H1 (cell line): Measurements from ENCODE around the gene DYSF. TPM values are rescaled to one million over a fixed set of nuclear protein-coding genes. Genes with fewer than 3 reads are reported as not detected.

ENCODE experiments used
- CTCF ChIA-PET: fragments of 300-600 bp; sonication (Branson Sonifier 250); formaldehyde crosslinking; loops from one replicate; lab custom pipeline; 2021; ENCODE audit not compliant: partially characterized antibody; lab: Charles Lee
- POLR2A ChIA-PET: fragments of 300-600 bp; sonication (Branson Sonifier 250); formaldehyde crosslinking; loops from one replicate; lab custom pipeline; 2021; ENCODE audit warnings: inconsistent platforms; ENCODE audit not compliant: partially characterized antibody; lab: Charles Lee
- DNase-seq, 2 experiments: peaks; one replicate each; pipeline versions ENCODE4 v3.0.0 to v3.0.0-alpha.2; 2010 to 2022; ENCODE audit warnings: low spot score in 2 of 2, low read depth in 1 of 2, mixed read lengths in 1 of 2
- FAIRE-seq: peaks from 2 replicates; lab custom pipeline; 2011; peaks lifted over from hg19 to GRCh38; lab: Jason Lieb, UNC
- H2AFZ ChIP-seq: 2 replicates; pipeline ENCODE4 v1.8.1; 2012; ENCODE audit warnings: low read length, inconsistent platforms
- H2AK5ac ChIP-seq: 2 replicates; pipeline ENCODE4 v1.6.1; 2013; ENCODE audit warnings: low read depth, low read length
- H2BK120ac ChIP-seq: replicated peaks from 2 replicates; pipeline ENCODE3; 2013; ENCODE audit warnings: low read depth, low read length, inconsistent platforms
- H2BK12ac ChIP-seq: 2 replicates; pipeline ENCODE4 v1.6.1; 2013; ENCODE audit warnings: low read depth, low read length
- H2BK15ac ChIP-seq: 2 replicates; pipeline ENCODE4 v1.6.1; 2013; ENCODE audit warnings: low read length
- H2BK20ac ChIP-seq: 2 replicates; pipeline ENCODE4 v1.6.1; 2013; ENCODE audit warnings: low read length
- H2BK5ac ChIP-seq: 2 replicates; pipeline ENCODE4 v1.6.1; 2013; ENCODE audit warnings: low read depth, low read length
- H3K14ac ChIP-seq: 2 replicates; pipeline ENCODE4 v1.6.1; 2013; ENCODE audit warnings: inconsistent platforms; ENCODE audit not compliant: insufficient read length
- H3K18ac ChIP-seq: 2 replicates; pipeline ENCODE4 v1.6.1; 2013; ENCODE audit warnings: low read length; ENCODE audit errors: extremely low read depth
- H3K23ac ChIP-seq: 2 replicates; pipeline ENCODE4 v1.6.1; 2013; ENCODE audit warnings: inconsistent platforms; ENCODE audit not compliant: insufficient read length
- H3K23me2 ChIP-seq: 2 replicates; pipeline ENCODE4 v1.6.1; 2013; ENCODE audit warnings: low read depth, low read length
- H3K27ac ChIP-seq: 2 replicates; pipeline ENCODE4 v1.6.1; 2011; ENCODE audit warnings: low read depth, low read length, inconsistent platforms
- H3K27me3 ChIP-seq, 4 experiments: replicated peaks in 1 of 4; 1 replicate in 1 of 4; 2 replicates in 3 of 4; pipeline versions ENCODE4 v1.6.1 to v1.8.1; 2011 to 2013; ENCODE audit warnings: low read length in 3 of 4, mild to moderate bottlenecking in 3 of 4, inconsistent platforms in 2 of 4, mixed read lengths in 2 of 4, moderate library complexity in 1 of 4; ENCODE audit not compliant: control insufficient read depth in 3 of 4, insufficient read depth in 3 of 4; ENCODE audit errors: extremely low read depth in 1 of 4
- H3K36me3 ChIP-seq, 4 experiments: 2 replicates each; pipeline versions ENCODE4 v1.6.1 to v1.8.1; 2011 to 2013; ENCODE audit warnings: mild to moderate bottlenecking in 4 of 4, low read length in 3 of 4, moderate library complexity in 2 of 4, control low read depth in 1 of 4, inconsistent platforms in 1 of 4; ENCODE audit not compliant: insufficient read depth in 4 of 4, control insufficient read depth in 2 of 4
- H3K4ac ChIP-seq: replicated peaks from 2 replicates; pipeline ENCODE3; 2013; ENCODE audit warnings: low read length, low read depth, mixed read lengths, inconsistent platforms; ENCODE audit not compliant: insufficient read length
- H3K4me1 ChIP-seq, 4 experiments: replicated peaks in 1 of 4; 1 replicate in 1 of 4; 2 replicates in 3 of 4; pipeline versions ENCODE4 v1.6.1 to v1.8.1; 2011 to 2013; ENCODE audit warnings: low read length in 3 of 4, inconsistent platforms in 2 of 4, mixed read lengths in 1 of 4; ENCODE audit not compliant: insufficient read depth in 4 of 4, control insufficient read depth in 3 of 4
- H3K4me2 ChIP-seq, 2 experiments: 2 replicates each; pipeline versions ENCODE4 v1.6.1 to v1.8.1; 2011 to 2013; ENCODE audit warnings: low read depth in 2 of 2, low read length in 2 of 2, control low read depth in 1 of 2, inconsistent platforms in 1 of 2, mild to moderate bottlenecking in 1 of 2; ENCODE audit not compliant: insufficient read depth in 1 of 2
- H3K4me3 ChIP-seq, 4 experiments: fragments of 200-600, 300-600 bp in 1 of 4; sonication (generic), shearing (Covaris generic), sonication (Bioruptor Twin) in 1 of 4; 2 replicates each; pipeline versions ENCODE4 v1.5.1 to v1.8.1; 2011 to 2016; ENCODE audit warnings: low read length in 4 of 4, low read depth in 3 of 4, control low read depth in 2 of 4, inconsistent platforms in 2 of 4, mild to moderate bottlenecking in 2 of 4, mixed read lengths in 1 of 4, moderate library complexity in 1 of 4; ENCODE audit not compliant: insufficient read depth in 2 of 4; ENCODE audit errors: extremely low read depth in 1 of 4
- H3K56ac ChIP-seq: replicated peaks from 2 replicates; pipeline ENCODE3; 2013; ENCODE audit warnings: low read depth, mild to moderate bottlenecking, mixed read lengths, low read length, inconsistent platforms; ENCODE audit not compliant: insufficient read length
- H3K79me1 ChIP-seq: 2 replicates; pipeline ENCODE4 v1.6.1; 2013; ENCODE audit warnings: low read depth, low read length, control low read depth
- H3K79me2 ChIP-seq, 2 experiments: 2 replicates each; pipeline versions ENCODE4 v1.6.1 to v1.8.1; 2012 to 2013; ENCODE audit warnings: low read length in 2 of 2, mild to moderate bottlenecking in 2 of 2, inconsistent platforms in 1 of 2; ENCODE audit not compliant: insufficient read depth in 2 of 2, control insufficient read depth in 1 of 2
- H3K9ac ChIP-seq, 4 experiments: replicated peaks in 1 of 4; 1 replicate in 1 of 4; 2 replicates in 3 of 4; pipeline versions ENCODE4 v1.6.1 to v1.8.1; 2011 to 2013; ENCODE audit warnings: low read depth in 3 of 4, low read length in 3 of 4, control low read depth in 2 of 4, mild to moderate bottlenecking in 2 of 4, moderate library complexity in 2 of 4, inconsistent platforms in 1 of 4; ENCODE audit errors: extremely low read depth in 1 of 4
- H3K9me3 ChIP-seq, 2 experiments: 2 replicates each; pipeline versions ENCODE4 v1.6.1 to v1.8.1; 2012 to 2013; ENCODE audit warnings: mild to moderate bottlenecking in 2 of 2, moderate library complexity in 2 of 2, control low read depth in 1 of 2, inconsistent platforms in 1 of 2, low read depth in 1 of 2, low read length in 1 of 2, mixed read lengths in 1 of 2; ENCODE audit not compliant: insufficient read depth in 2 of 2
- H4K20me1 ChIP-seq, 2 experiments: replicated peaks in 1 of 2; 2 replicates each; pipeline versions ENCODE3 to v1.8.1; 2011 to 2013; ENCODE audit warnings: inconsistent platforms in 2 of 2, low read length in 2 of 2, mild to moderate bottlenecking in 1 of 2; ENCODE audit not compliant: insufficient read depth in 2 of 2, control insufficient read depth in 1 of 2
- H4K5ac ChIP-seq: 2 replicates; pipeline ENCODE4 v1.6.1; 2013; ENCODE audit warnings: low read length, low read depth, mixed read lengths, inconsistent platforms; ENCODE audit not compliant: insufficient read length
- H4K8ac ChIP-seq: 2 replicates; pipeline ENCODE4 v1.8.0; 2013; ENCODE audit warnings: mild to moderate bottlenecking, moderate library complexity, low read length, inconsistent platforms; ENCODE audit not compliant: insufficient read depth; ENCODE audit errors: extremely low read depth
- H4K91ac ChIP-seq: replicated peaks from 2 replicates; pipeline ENCODE3; 2013; ENCODE audit warnings: low read length, mixed read lengths, inconsistent platforms; ENCODE audit not compliant: insufficient read length
- BRCA1 ChIP-seq: IDR thresholded peaks from 2 replicates; pipeline ENCODE4 v1.6.1; 2012; ENCODE audit warnings: low read depth, low read length, improper control_type of control experiment
- CBX8 ChIP-seq: fragments of 300-800, 300-1000 bp; sonication (generic); IDR thresholded peaks from 2 replicates; pipeline ENCODE4 v1.7.1; 2016; ENCODE audit warnings: low read depth, low read length, borderline replicate concordance
- HDAC2 ChIP-seq, 2 experiments: fragments of 300-600 bp in 1 of 2; sonication (generic) in 1 of 2; IDR thresholded peaks; 2 replicates each; pipeline ENCODE4 v1.6.1; 2011 to 2012; ENCODE audit warnings: low read depth in 2 of 2, low read length in 2 of 2, mild to moderate bottlenecking in 2 of 2, moderate library complexity in 2 of 2, borderline replicate concordance in 1 of 2, inconsistent platforms in 1 of 2
- NANOG ChIP-seq: IDR thresholded peaks from 2 replicates; pipeline ENCODE4 v1.6.1; 2011; ENCODE audit warnings: low read length, low read depth, mild to moderate bottlenecking, inconsistent platforms; ENCODE audit not compliant: insufficient read depth, poor library complexity, severe bottlenecking
- RAD21 ChIP-seq, 2 experiments: IDR thresholded peaks in 1 of 2; conservative IDR thresholded peaks in 1 of 2; 2 replicates each; pipeline ENCODE4 v1.6.1; 2011; ENCODE audit warnings: low read depth in 2 of 2, low read length in 2 of 2, improper control_type of control experiment in 1 of 2, inconsistent platforms in 1 of 2, mild to moderate bottlenecking in 1 of 2, moderate library complexity in 1 of 2
- RFX5 ChIP-seq: IDR thresholded peaks from 2 replicates; pipeline ENCODE4 v1.6.1; 2011; ENCODE audit warnings: low read depth, low read length, improper control_type of control experiment, borderline replicate concordance
- RXRA ChIP-seq: IDR thresholded peaks from 2 replicates; pipeline ENCODE4 v1.6.1; 2011; ENCODE audit warnings: low read depth, mild to moderate bottlenecking, low read length, moderate library complexity; ENCODE audit not compliant: insufficient read depth
- SAP30 ChIP-seq: fragments of 300-600 bp; sonication (generic); IDR thresholded peaks from 2 replicates; pipeline ENCODE4 v1.7.1; 2012; ENCODE audit warnings: low read length, moderate library complexity, mild to moderate bottlenecking, inconsistent platforms; ENCODE audit not compliant: insufficient read depth, insufficient replicate concordance
- SP2 ChIP-seq: IDR thresholded peaks from 2 replicates; pipeline ENCODE4 v1.6.1; 2012; ENCODE audit warnings: mild to moderate bottlenecking, low read length, inconsistent platforms
- TAF1 ChIP-seq: IDR thresholded peaks from 2 replicates; pipeline ENCODE4 v1.6.1; 2011; ENCODE audit warnings: mild to moderate bottlenecking, low read depth, low read length
- WGBS, 2 experiments: shearing (Covaris generic) in 1 of 2; methylation state at CpG; one replicate each; pipeline versions ENCODE4 v1.1.6 to v1.1.7; 2013 to 2015; ENCODE audit warnings: low lambda C conversion rate in 2 of 2, mixed read lengths in 2 of 2, inconsistent platforms in 1 of 2, low coverage in 1 of 2, missing lambda C conversion rate in 1 of 2; ENCODE audit not compliant: insufficient replicate concordance in 2 of 2, insufficient coverage in 1 of 2, insufficient read length in 1 of 2; ENCODE audit errors: extremely low coverage in 1 of 2, missing lambda C conversion rate in 1 of 2; 5-methylcytosine and 5-hydroxymethylcytosine counted together
- polyA plus RNA-seq, 7 experiments: library from polyadenylated mRNA; depleted of rRNA in 3 of 7; stranded (reverse) in 5 of 7; unstranded in 2 of 7; fragments of >200 nt in 5 of 7; fragments of 200-250 nt in 2 of 7; gene quantifications; 1 replicate in 5 of 7; 2 replicates in 1 of 7; 4 replicates in 1 of 7; pipeline versions ENCODE4 v1.2.1 to v1.2.3, GENCODE V29; 2011 to 2013; ENCODE audit warnings: missing spikeins in 2 of 7, mixed read lengths in 2 of 7
- total RNA-seq: library from RNA; stranded (reverse); fragmentation: NEBNext Ultra II Directional; extraction: Animal tissue kit (Norgen Biotek cat#: 25700); gene quantifications from 2 replicates; pipeline ENCODE4 v1.2.1, GENCODE V29; 2021
- TF ChIP-seq, protein P1 (sequence below): IDR thresholded peaks from 2 replicates; pipeline ENCODE4 v1.6.1; 2012; ENCODE audit warnings: low read length, inconsistent platforms

Gene DYSF
- total and polyA plus RNA-seq, 2 of the 8 experiments (the other 6 are each of a cell fraction or from before 2014, with no cell fraction given): 5.8 to 7.1 TPM

DNA sequence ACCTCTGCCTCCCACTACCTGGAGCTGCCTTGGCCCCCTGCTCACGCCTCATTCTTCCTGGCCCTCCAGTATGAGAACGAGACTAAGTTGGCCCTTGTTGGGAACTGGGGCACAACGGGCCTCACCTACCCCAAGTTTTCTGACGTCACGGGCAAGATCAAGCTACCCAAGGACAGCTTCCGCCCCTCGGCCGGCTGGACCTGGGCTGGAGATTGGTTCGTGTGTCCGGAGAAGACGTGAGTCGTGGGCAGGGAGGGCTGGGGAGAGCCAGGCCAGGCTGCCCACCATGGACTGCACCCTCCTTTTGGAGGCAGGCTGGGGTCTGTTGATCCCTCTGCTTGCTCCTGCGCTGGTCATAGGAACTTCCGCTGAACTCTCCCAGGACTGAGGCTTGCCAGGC, 114.7 kb downstream of the DYSF start:
- H3K36me3 ChIP-seq: peaks cover 0 to 9% (median 3%) of the 10 kb centered on the region in 4 experiments; a peak in 5 of 8 replicates
- H3K27me3 ChIP-seq: no peaks in the 10 kb centered on the region; a peak in 1 of 7 replicates
- FAIRE-seq (no peak), DNase-seq (no peak)
- ChIA-PET CTCF (interaction anchor here (0.9 to 1.5 kb wide), 2 partner anchors 20 to 26 kb away, joined by 3 read pairs; no protein-coding TSS in a partner anchor), POLR2A (no interaction called here)
- no peak overlapping the region for H4K91ac ChIP-seq
- peaks cover 13% of the 10 kb centered on the region; the same call in 1 of the 2 replicates for H3K23me2 ChIP-seq
- no peak overlapping the region for H3K9ac ChIP-seq
- no peak overlapping the region for H3K56ac ChIP-seq
- H4K8ac ChIP-seq: no peak overlapping the region
- no peak overlapping the region for H3K14ac ChIP-seq
- no peak overlapping the region for H2BK12ac ChIP-seq
- H3K4ac ChIP-seq: no peak overlapping the region
- no peak overlapping the region for H2BK20ac ChIP-seq
- H3K4me2 ChIP-seq: no peak overlapping the region
- no peak overlapping the region for H3K18ac ChIP-seq
- H2AFZ ChIP-seq: no peak overlapping the region
- no peak overlapping the region for H3K4me3 ChIP-seq
- H3K79me2 ChIP-seq: no peaks in the 10 kb centered on the region
- WGBS, 2 experiments: 91% methylated on average over 13 of the region's 14 CpGs; no CpG with 5 or more reads in 1 of the 2 experiments
- peaks cover 0 to 4% of the 10 kb centered on the region in 2 experiments for H4K20me1 ChIP-seq
- H3K23ac ChIP-seq: no peak overlapping the region
- H3K27ac ChIP-seq: no peak overlapping the region
- H2BK15ac ChIP-seq: no peak overlapping the region
- H2BK5ac ChIP-seq: no peak overlapping the region
- no peaks in the 10 kb centered on the region for H3K4me1 ChIP-seq
- H3K79me1 ChIP-seq: no peaks in the 10 kb centered on the region; the same call in 1 of the 2 replicates
- peaks cover 13 to 14% of the 10 kb centered on the region in 2 experiments; a peak in 3 of 4 replicates for H3K9me3 ChIP-seq
- H2BK120ac ChIP-seq: no peak overlapping the region
- H4K5ac ChIP-seq: no peak overlapping the region
- no peak overlapping the region for H2AK5ac ChIP-seq
- TF ChIP-seq RXRA (no peak), NANOG (no peak), BRCA1 (no peak), TAF1 (no peak), SAP30 (no peak), RAD21 (IDR thresholded peaks at IDR 0.05 in 1 of 2, conservative IDR thresholded peaks at IDR 0.05 in 1 of 2; ENCODE audit: low read depth in 2 of 2, low read length in 2 of 2) (no peak), HDAC2 (IDR thresholded peaks at IDR 0.05; ENCODE audit: borderline replicate concordance in 1 of 2, low read depth in 2 of 2, low read length in 2 of 2) (no peak), CBX8 (no peak), SP2 (no peak), RFX5 (no peak)
- TF ChIP-seq, protein P1, sequence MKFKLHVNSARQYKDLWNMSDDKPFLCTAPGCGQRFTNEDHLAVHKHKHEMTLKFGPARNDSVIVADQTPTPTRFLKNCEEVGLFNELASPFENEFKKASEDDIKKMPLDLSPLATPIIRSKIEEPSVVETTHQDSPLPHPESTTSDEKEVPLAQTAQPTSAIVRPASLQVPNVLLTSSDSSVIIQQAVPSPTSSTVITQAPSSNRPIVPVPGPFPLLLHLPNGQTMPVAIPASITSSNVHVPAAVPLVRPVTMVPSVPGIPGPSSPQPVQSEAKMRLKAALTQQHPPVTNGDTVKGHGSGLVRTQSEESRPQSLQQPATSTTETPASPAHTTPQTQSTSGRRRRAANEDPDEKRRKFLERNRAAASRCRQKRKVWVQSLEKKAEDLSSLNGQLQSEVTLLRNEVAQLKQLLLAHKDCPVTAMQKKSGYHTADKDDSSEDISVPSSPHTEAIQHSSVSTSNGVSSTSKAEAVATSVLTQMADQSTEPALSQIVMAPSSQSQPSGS: no peak
